SK-N-MC (cell line): ENCODE results near the gene MTFR1L.

Source experiments
- DNase-seq: peaks from one replicate; pipeline ENCODE4 v3.0.0-alpha.2; 2011; ENCODE audit warnings: low read depth, low spot score
- H3K27ac ChIP-seq: fragments of 200-600 bp; sonication (generic); 2 replicates; pipeline ENCODE4 v1.5.1; 2016; ENCODE audit warnings: mixed run types
- H3K36me3 ChIP-seq: fragments of 200-600 bp; sonication (generic); 2 replicates; pipeline ENCODE4 v1.6.1; 2017; ENCODE audit warnings: antibody characterized with exemption, low read length, mixed read lengths; ENCODE audit not compliant: insufficient read depth
- H3K4me3 ChIP-seq: fragments of 200-600 bp; sonication (generic); 2 replicates; pipeline ENCODE4 v1.5.1; 2016
- H3K9ac ChIP-seq: fragments of 200-600 bp; sonication (generic); 2 replicates; pipeline ENCODE4 v1.8.0; 2017; ENCODE audit warnings: mixed run types, mixed read lengths; ENCODE audit not compliant: insufficient read length
- H3K9me3 ChIP-seq: fragments of 200-600 bp; sonication (generic); 2 replicates; pipeline ENCODE4 v1.6.1; 2017; ENCODE audit warnings: low read depth, mild to moderate bottlenecking, antibody characterized with exemption, low read length, moderate library complexity, mixed read lengths
- EZH2 ChIP-seq: fragments of 200-600 bp; sonication (generic); IDR thresholded peaks from one replicate; pipeline ENCODE4 v1.6.1; 2017; ENCODE audit warnings: antibody characterized with exemption
- FOXP2 ChIP-seq: optimal IDR thresholded peaks from 2 replicates; pipeline ENCODE3; 2011; ENCODE audit warnings: mild to moderate bottlenecking, moderate library complexity; ENCODE audit not compliant: insufficient read depth; ENCODE audit errors: extremely low read length, control extremely low read depth
- POLR2AphosphoS5 ChIP-seq: IDR thresholded peaks from 2 replicates; pipeline ENCODE4 v1.6.1; 2012; ENCODE audit warnings: mild to moderate bottlenecking, low read depth, low read length, borderline replicate concordance

MTFR1L gene

DNA sequence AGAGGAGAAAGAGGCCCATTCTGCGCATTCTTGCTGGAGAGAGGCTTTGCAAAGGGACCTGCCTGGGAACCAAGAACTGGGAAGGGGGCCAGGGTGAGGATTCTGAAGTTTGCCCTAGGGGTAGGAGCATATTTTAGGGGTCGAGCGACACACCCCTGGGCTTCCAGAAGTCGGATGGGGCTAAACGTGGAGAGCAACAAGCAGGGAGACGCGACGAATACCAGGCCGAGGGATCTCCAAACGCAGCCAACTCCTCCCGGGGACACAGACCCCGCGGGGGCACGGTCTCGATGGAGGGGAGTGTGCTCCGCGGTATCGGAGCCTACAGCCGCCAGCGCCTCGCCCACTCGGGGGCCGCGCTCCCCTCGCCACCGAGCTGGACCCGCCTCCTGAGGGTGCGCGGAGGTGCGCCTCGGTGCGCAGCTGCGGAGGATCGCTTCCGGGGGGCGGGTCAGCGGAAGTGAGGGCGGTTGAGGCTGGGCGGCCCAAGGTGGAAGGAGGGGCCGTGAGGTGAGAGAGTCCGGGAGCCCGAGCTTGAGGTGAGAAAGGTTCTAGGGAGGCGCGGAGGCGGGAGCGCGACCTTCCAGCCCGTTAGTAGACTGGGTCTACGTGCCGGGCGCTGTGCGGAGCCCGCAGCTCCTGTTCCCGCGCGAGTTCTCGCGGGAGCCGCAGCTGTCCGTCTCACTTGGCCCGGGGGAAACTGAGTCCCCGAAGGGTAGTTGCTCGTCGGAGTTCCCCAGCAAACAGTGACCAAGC, at the start of gene MTFR1L:
MTFR1L (plus strand) TSS at position 464 of the 756 bp plus-strand sequence. CDS start 3,151 bp downstream, outside the sequence.
- Histone ChIP-seq H3K9me3 (no peaks in the 10 kb centered on the region), H3K36me3 (no peaks in the 10 kb centered on the region), H3K4me3 (peak within 1 kb of the TSS; percentile 98), H3K27ac (peak within 1 kb of the TSS; percentile 86), H3K9ac (peak within 1 kb of the TSS; percentile 90)
- DNase-seq: no peak
- TF ChIP-seq FOXP2 (no peak), POLR2AphosphoS5 (peak; percentile 89)

DNA sequence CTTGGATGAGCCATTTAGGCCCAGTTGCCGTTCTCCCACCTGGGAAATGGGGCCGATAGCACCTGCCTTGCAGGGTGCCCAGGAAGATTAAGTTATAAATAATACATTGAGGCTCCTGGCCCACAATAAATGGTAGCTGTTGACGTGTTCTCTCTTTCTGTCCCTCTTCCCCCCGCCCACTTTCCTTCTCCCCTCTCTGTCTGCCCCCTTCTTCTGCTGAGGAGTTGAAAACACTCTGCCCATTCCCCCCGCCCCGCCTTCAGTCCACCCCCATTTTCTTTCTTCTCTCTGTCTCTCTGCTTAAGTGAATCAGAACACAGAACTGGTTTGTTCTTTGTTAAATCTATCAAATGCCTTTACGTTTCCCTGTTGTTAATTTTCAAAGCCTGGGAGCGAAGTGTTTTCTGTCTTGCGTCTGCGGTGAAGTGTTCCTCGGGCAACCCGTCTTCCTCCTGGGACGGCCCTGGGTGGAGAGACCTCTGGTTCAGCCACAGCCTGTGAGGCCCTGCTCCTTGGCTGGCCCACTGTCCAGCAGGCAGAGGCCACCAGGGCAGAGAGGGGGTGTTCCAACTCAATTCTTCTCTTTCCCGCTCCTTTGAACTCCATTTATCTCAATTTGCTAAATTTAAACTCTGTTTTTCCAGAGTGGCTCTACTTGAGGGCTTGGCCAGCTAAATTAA, 49.1 kb upstream of the MTFR1L start:
- Histone ChIP-seq H3K9me3 (no peaks in the 10 kb centered on the region), H3K4me3 (peak overlapping the region; percentile 42), H3K27ac (no peak overlapping the region), H3K9ac (no peak overlapping the region), H3K36me3 (no peaks in the 10 kb centered on the region)
- no peak for TF ChIP-seq FOXP2
- TF ChIP-seq POLR2AphosphoS5: no peak
- no peak for TF ChIP-seq EZH2
- DNase-seq: no peak

DNA sequence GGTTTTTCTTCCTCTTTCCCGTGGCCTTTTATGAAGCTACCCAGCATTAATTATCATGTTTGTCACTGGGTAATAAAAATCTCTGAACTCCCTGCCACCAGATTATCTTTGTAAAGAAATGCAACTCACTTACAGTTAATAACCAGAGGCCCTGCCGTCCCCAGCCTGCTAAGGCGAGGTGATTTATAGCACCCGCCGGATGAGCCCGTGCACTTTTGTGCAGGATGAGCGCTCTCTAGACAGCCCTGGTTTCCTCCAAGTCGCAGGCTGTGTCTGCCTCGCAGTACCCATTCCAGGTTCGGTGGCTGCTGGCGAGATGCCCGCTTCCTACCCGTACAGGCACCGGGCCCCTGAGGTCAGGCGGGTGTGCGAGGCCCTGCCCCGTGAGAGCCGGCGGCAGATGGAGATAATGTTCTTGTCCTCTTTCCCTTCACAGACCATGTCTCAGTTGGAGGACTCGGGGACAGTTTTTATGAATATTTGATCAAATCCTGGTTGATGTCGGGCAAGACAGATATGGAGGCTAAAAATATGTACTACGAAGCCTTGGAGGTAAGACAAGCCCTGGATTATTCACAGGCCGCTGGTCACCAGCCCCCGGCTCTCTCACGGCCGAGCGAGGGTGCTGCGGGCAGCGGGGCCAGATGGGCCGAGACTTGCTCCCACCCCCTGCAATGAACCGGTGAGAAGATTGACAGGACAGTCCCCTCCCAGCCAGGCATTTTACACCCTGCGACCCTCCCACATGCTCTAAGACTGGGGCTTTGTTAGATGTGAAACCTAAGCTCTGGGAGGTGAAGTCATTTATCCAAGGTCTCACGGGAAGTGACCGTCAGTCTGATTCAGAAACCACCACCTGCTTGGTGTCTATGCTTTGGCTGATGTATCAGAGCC, 48.3 kb upstream of the MTFR1L start:
- Histone ChIP-seq H3K36me3 (no peaks in the 10 kb centered on the region), H3K9ac (no peak overlapping the region), H3K9me3 (no peaks in the 10 kb centered on the region), H3K4me3 (peak overlapping the region; percentile 42), H3K27ac (no peak overlapping the region)
- peak; percentile 28 for DNase-seq
- TF ChIP-seq EZH2 (no peak), POLR2AphosphoS5 (no peak), FOXP2 (no peak)

DNA sequence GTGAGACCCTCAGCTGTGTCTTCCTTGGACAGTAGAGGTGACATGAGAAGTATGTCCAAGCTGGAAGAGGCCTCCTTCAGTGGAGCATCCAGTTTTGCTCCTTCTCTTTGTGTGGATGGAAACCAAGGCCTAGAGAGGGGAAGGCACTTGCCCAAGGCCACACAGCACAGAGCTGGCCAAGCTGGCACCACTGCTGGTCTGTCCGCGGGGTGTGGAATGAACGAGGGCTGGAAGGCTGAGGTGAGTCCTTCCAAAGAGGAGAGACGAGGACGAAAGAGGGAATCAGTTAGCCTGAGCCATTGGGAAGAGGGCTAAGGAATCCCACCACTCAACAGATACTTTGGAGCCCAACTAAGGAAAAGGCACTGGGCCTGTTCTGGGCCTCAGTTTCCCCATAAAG, 47.6 kb upstream of the MTFR1L start:
- no peak for DNase-seq
- H3K27ac ChIP-seq: no peak overlapping the region
- H3K4me3 ChIP-seq: no peak overlapping the region
- no peaks in the 10 kb centered on the region for H3K36me3 ChIP-seq
- H3K9me3 ChIP-seq: no peaks in the 10 kb centered on the region
- H3K9ac ChIP-seq: no peak overlapping the region
- TF ChIP-seq FOXP2: no peak
- TF ChIP-seq EZH2: no peak
- no peak for TF ChIP-seq POLR2AphosphoS5

DNA sequence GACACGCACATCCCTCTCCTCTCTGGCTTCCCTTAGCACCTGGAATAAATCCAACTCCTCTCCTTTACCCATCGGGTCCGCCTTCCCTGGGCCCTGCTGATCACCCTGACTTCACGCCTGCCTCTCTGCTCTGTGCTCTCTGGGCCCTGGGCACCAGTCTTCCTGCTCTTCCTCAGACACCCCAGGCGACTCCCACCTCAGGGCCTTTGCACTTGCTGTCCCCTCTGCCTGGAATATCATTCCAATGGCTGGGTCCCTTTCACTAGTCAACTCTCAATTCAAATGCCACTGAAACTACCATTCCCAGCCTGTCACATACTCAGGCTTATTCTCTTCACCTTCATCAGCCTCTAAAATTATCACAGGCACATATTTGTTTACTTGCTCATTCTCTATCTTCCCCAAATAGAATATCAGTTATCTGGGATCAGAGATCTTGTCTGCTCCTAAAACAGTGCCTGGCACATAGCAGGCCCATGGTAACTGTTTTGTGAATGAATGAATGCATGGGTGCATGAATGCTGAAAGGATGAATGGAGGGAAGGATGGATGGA, 47.0 kb upstream of the MTFR1L start:
- H3K36me3 ChIP-seq: no peaks in the 10 kb centered on the region
- no peak overlapping the region for H3K4me3 ChIP-seq
- H3K9me3 ChIP-seq: no peaks in the 10 kb centered on the region
- H3K9ac ChIP-seq: no peak overlapping the region
- TF ChIP-seq FOXP2: no peak
- no peak for TF ChIP-seq EZH2
- no peak for TF ChIP-seq POLR2AphosphoS5
- no peak for DNase-seq
- H3K27ac ChIP-seq: no peak overlapping the region

DNA sequence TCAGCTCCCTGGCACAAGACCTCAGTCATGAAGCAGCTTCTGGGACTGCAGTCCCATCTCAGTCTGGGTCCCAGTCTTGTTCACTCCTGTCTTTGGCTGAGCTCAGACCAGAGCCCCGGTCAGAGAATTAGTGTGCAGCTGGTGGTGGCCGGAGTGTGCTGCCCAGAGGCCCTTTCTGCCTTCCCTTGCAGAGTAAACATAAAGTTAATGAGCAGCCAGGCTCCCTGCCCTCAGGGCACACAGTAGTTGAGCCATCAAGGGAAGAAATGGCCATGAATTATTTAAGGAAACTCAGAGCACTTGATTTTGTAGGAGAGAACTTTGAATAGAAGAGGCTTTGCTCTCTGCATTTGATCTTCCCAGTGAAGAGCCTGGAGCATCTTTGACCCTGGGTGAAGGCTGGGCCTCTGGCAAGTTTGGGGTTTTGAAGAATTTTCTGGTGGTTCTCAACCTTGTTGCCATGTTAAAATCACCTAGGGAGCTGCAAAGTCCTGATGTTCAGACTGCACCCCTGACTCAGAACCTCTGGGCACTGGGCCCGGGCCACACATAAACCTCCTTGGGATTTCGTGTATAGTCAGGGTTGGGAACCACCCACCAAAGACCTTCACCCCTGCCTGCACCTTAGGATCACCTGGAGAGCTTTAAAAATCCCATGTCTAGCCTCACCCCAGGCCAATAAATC, 46.2 kb upstream of the MTFR1L start:
- Histone ChIP-seq H3K4me3 (no peak overlapping the region), H3K27ac (no peak overlapping the region), H3K36me3 (no peaks in the 10 kb centered on the region), H3K9me3 (no peaks in the 10 kb centered on the region), H3K9ac (no peak overlapping the region)
- no peak for DNase-seq
- TF ChIP-seq EZH2: no peak
- TF ChIP-seq FOXP2: no peak
- TF ChIP-seq POLR2AphosphoS5: no peak

DNA sequence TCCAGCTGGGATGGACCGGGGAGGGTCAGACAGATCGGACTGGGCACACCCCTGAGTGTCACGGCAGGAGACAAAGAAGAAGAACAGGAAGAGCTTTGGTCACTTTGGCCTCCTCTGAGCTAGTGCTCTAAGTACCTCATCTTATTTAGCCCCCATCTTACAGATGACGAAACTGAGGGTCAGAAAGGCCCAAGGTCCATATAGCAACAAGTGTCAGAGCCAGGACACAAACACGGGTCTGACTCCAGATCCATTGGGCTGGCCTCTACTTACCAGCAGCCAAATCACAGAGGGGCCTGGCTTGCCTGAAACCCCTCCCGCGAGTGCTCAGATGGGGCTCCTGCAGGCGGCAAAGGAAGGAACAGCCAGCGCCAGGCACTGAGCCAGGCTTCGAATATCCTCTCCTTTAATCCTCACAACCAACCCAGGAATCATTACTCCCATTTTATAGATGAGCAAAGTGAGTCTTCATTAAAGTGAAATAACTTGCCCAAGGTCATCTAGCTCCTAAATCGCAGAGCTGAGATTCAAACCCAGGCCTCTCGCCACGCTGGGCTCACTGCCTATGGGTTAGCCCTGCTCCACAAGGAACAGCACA, 45.4 kb upstream of the MTFR1L start:
- DNase-seq: no peak
- H3K36me3 ChIP-seq: no peaks in the 10 kb centered on the region
- H3K9ac ChIP-seq: no peak overlapping the region
- no peaks in the 10 kb centered on the region for H3K9me3 ChIP-seq
- TF ChIP-seq POLR2AphosphoS5 (no peak), EZH2 (no peak), FOXP2 (no peak)
- H3K4me3 ChIP-seq: no peak overlapping the region
- H3K27ac ChIP-seq: no peak overlapping the region
